Lower leg skin (tissue), 4 donors: ENCODE results near the gene TRPC4AP. TPM values are rescaled to one million over a fixed set of nuclear protein-coding genes. Genes with fewer than 3 reads are reported as not detected.
A peak's percentile ranks its signal among the peaks of the same experiment; 100 is the strongest.

ENCODE experiments used
- DNase-seq, 2 donors: peaks; one replicate each; pipeline ENCODE4 v3.0.0-alpha.2; 2019; ENCODE audit warnings: low spot score in 2 of 2
- H3K4me3 ChIP-seq: fragments of 200-600 bp; sonication (generic); 2 replicates; pipeline ENCODE4 v1.5.1; 2017; ENCODE audit warnings: mild to moderate bottlenecking, low read depth; ENCODE audit not compliant: poor library complexity, severe bottlenecking
- CTCF ChIP-seq, 3 donors: fragments of 450-650 bp; IDR thresholded peaks; one replicate each; pipeline ENCODE4 v1.5.1; 2016; ENCODE audit warnings: antibody characterized with exemption in 3 of 3, mild to moderate bottlenecking in 3 of 3, moderate library complexity in 2 of 3
- POLR2A ChIP-seq, 2 donors: fragments of 450-650 bp; IDR thresholded peaks; one replicate each; pipeline ENCODE4 v1.6.1; 2016 to 2017; ENCODE audit warnings: antibody characterized with exemption in 2 of 2, mild to moderate bottlenecking in 1 of 2, moderate library complexity in 1 of 2
- WGBS, 2 donors: methylation state at CpG; one replicate each; pipeline ENCODE4 v1.1.5; 2018; 5-methylcytosine and 5-hydroxymethylcytosine counted together
- intact Hi-C: fragments of 100-400 bp; cut with DNase I; formaldehyde crosslinking; loops from one replicate; pipeline ENCODE4 v1.15.0; 2023; ENCODE audit warnings: low total_unique reads
- total RNA-seq, 4 donors: library from RNA; depleted of rRNA; stranded (reverse); fragments of >200 nt; gene quantifications; one replicate each; pipeline ENCODE4 v1.1.0, GENCODE V29; 2016

The TRPC4AP gene
- total RNA-seq, 4 donors from 2014 or later = 40.3 to 64.5 (median 50.0) TPM

GRCh38 chr20:35009665-35010328 lies 82.8 kb downstream of the TRPC4AP start:
- TF ChIP-seq POLR2A (IDR thresholded peaks at IDR 0.05) (no peak), CTCF (IDR thresholded peaks at IDR 0.05) (no peak)
- DNase-seq = peak in 1 of 2 donors; percentile 74
- H3K4me3 ChIP-seq = no peak overlapping the region
- intact Hi-C loops = no loop called here
- 91 to 92% methylated on average over 11 of the region's 11 CpGs for WGBS, 2 donors

- WGBS, 2 donors = 63 to 68% methylated on average over 14 of the region's 14 CpGs
- H3K4me3 ChIP-seq = no peak overlapping the region
- intact Hi-C loops = no loop called here
- TF ChIP-seq CTCF (IDR thresholded peaks at IDR 0.05) = no peak
- TF ChIP-seq POLR2A (IDR thresholded peaks at IDR 0.05) = no peak
- peak; percentile 43 to 91 for DNase-seq
Measured at GRCh38 chr20:35008411-35009342, 83.9 kb downstream of the TRPC4AP start.

DNA sequence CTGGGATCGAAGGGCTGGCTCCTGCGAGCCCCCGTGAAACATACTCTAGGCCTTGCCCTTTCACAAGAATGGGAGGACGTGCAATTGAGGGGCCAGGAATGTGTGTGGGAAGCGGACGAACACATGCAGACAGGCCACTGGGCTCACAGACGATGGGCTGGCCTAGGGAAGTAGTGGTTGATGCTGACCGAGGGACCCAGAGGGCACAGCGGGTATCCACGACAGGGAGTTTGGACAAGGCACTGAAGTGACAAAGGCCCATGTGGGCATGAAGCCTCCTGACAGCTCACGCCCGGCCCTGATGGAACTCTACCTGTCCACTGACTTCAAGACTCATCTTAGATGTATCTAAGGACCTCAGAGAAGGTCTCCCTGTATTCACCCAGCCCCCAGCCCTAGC lies 84.7 kb downstream of the TRPC4AP start:
- WGBS, 2 donors = 91% methylated on average over 12 of the region's 12 CpGs
- DNase-seq = no peak
- H3K4me3 ChIP-seq = no peak overlapping the region
- TF ChIP-seq CTCF (IDR thresholded peaks at IDR 0.05) (no peak), POLR2A (IDR thresholded peaks at IDR 0.05) (no peak)
- intact Hi-C loops = no loop called here

GRCh38 chr20:35007413-35007812 lies 85.2 kb downstream of the TRPC4AP start:
- intact Hi-C loops = no loop called here

GRCh38 chr20:35006531-35006971 lies 86.1 kb downstream of the TRPC4AP start:
- 86 to 87% methylated on average over 4 of the region's 4 CpGs for WGBS, 2 donors
- DNase-seq = peak in 1 of 2 donors; percentile 71

More at GRCh38 chr20:35007413-35007812, 85.2 kb downstream of the TRPC4AP start:
- no peak overlapping the region for H3K4me3 ChIP-seq
- no peak for TF ChIP-seq POLR2A (IDR thresholded peaks at IDR 0.05)
- no peak for TF ChIP-seq CTCF (IDR thresholded peaks at IDR 0.05)
- 91 to 94% methylated on average over 9 of the region's 9 CpGs for WGBS, 2 donors
- DNase-seq = peak in 1 of 2 donors; percentile 39

More at GRCh38 chr20:35006531-35006971, 86.1 kb downstream of the TRPC4AP start:
- H3K4me3 ChIP-seq = no peak overlapping the region
- intact Hi-C loops = no loop called here
- TF ChIP-seq CTCF (IDR thresholded peaks at IDR 0.05) (no peak), POLR2A (IDR thresholded peaks at IDR 0.05) (no peak)
